Limb (tissue), 2 donors: ENCODE data around the gene KIF16B.

Experiments
- DNase-seq, 2 donors: peaks; one replicate each; pipeline ENCODE4 v3.0.0-alpha.2; 2016; ENCODE audit errors: extremely low spot score in 2 of 2

The KIF16B gene

GRCh38 chr20:16433293-16433580, 140.0 kb downstream of the KIF16B start:
- no peak for DNase-seq

- DNase-seq = no peak
These were observed 140.6 kb downstream of the KIF16B start for GRCh38 chr20:16432466-16433292.

GRCh38 chr20:16428112-16428511, 145.1 kb downstream of the KIF16B start:
- DNase-seq = no peak

- no peak for DNase-seq
These were observed 145.7 kb downstream of the KIF16B start for GRCh38 chr20:16427571-16427970.

GRCh38 chr20:16424780-16425179, 148.5 kb downstream of the KIF16B start:
- no peak for DNase-seq

- DNase-seq = no peak
These were observed 149.7 kb downstream of the KIF16B start for GRCh38 chr20:16423311-16424212.

- no peak for DNase-seq
These were observed 154.0 kb downstream of the KIF16B start for GRCh38 chr20:16419138-16419715.

- DNase-seq = no peak
These were observed 154.6 kb downstream of the KIF16B start for GRCh38 chr20:16418616-16419015.

- no peak for DNase-seq
These were observed 156.2 kb downstream of the KIF16B start for GRCh38 chr20:16417001-16417400.

GRCh38 chr20:16415071-16416053, 157.9 kb downstream of the KIF16B start:
- DNase-seq = no peak

- DNase-seq = no peak
These were observed 160.3 kb downstream of the KIF16B start for GRCh38 chr20:16412906-16413305.

- no peak for DNase-seq
These were observed 161.9 kb downstream of the KIF16B start for GRCh38 chr20:16411361-16411760.

GRCh38 chr20:16410626-16411025, 162.6 kb downstream of the KIF16B start:
- no peak for DNase-seq

GRCh38 chr20:16408981-16409380, 164.3 kb downstream of the KIF16B start:
- DNase-seq = no peak

GRCh38 chr20:16407251-16408067, 165.8 kb downstream of the KIF16B start:
- DNase-seq = no peak

- no peak for DNase-seq
These were observed 168.0 kb downstream of the KIF16B start for GRCh38 chr20:16405254-16405653.

- no peak for DNase-seq
These were observed 168.6 kb downstream of the KIF16B start for GRCh38 chr20:16404640-16405039.

GRCh38 chr20:16404171-16404570, 169.1 kb downstream of the KIF16B start:
- DNase-seq = no peak

GRCh38 chr20:16400234-16400633, 173.0 kb downstream of the KIF16B start:
- no peak for DNase-seq

- DNase-seq = no peak
These were observed 173.4 kb downstream of the KIF16B start for GRCh38 chr20:16399801-16400200.
